HepG2 (cell line): ENCODE data around the gene MYO15A. TPM values are rescaled to one million over a fixed set of nuclear protein-coding genes. Genes with fewer than 3 reads are reported as not detected.
A peak's percentile ranks its signal among the peaks of the same experiment; 100 is the strongest.

ENCODE experiments used
- ATAC-seq: fragments of 200-7000 bp; cut with Tn5 transposase; 3 replicates; pipeline ENCODE4 v1.9.1; 2020; ENCODE audit warnings: mild to moderate bottlenecking, moderate library complexity
- BruUV-seq: library from RNA; stranded (reverse); fragments of 400-500 nt; replicated peaks from 2 replicates; lab custom pipeline; 2021; lab: Mats Ljungman, UMichigan
- CTCF ChIA-PET: fragments of 300-600 bp; formaldehyde crosslinking; extraction: SDS; loops from one replicate; lab custom pipeline; 2021; ENCODE audit warnings: low total read pairs, inconsistent platforms, low intra/inter-chr PET ratio; lab: Yijun Ruan, JAX
- POLR2A ChIA-PET: fragments of 350-600 bp; sonication (Branson Sonifier 250); formaldehyde crosslinking; loops from one replicate; lab custom pipeline; 2020; ENCODE audit warnings: antibody characterized with exemption, inconsistent platforms; lab: Yijun Ruan, JAX
- DNase-seq: peaks from one replicate; pipeline ENCODE4 v3.0.0-alpha.2; 2015; ENCODE audit warnings: low spot score
- FAIRE-seq: peaks from 3 replicates; lab custom pipeline; 2011; peaks lifted over from hg19 to GRCh38; lab: Jason Lieb, UNC
- H2AFZ ChIP-seq: one replicate; pipeline ENCODE4 v1.6.1; 2011; ENCODE audit warnings: low read length, inconsistent platforms
- H3K27ac ChIP-seq: fragments of 300-600 bp; 3 replicates; pipeline ENCODE4 v1.8.0; 2011; ENCODE audit warnings: mixed run types, mild to moderate bottlenecking, mixed read lengths, low read length, inconsistent platforms; ENCODE audit not compliant: insufficient read depth; ENCODE audit errors: extremely low read length
- H3K27me3 ChIP-seq, 2 experiments: fragments of 200-600 bp in 1 of 2; 2 replicates in 1 of 2; 3 replicates in 1 of 2; pipeline versions ENCODE4 v1.6.0 to v1.8.0; 2011; ENCODE audit warnings: low read length in 2 of 2, mild to moderate bottlenecking in 2 of 2, moderate library complexity in 2 of 2, inconsistent platforms in 1 of 2; ENCODE audit not compliant: insufficient read depth in 2 of 2, control insufficient read depth in 1 of 2
- H3K36me3 ChIP-seq, 2 experiments: fragments of 200-600 bp in 1 of 2; replicated peaks in 1 of 2; 2 replicates in 1 of 2; 3 replicates in 1 of 2; pipeline versions ENCODE4 v1.5.1 to v1.8.0; 2011; ENCODE audit warnings: low read length in 2 of 2, inconsistent platforms in 1 of 2; ENCODE audit not compliant: insufficient read depth in 2 of 2, control insufficient read depth in 1 of 2
- H3K4me1 ChIP-seq: 2 replicates; pipeline ENCODE4 v1.5.1; 2012; ENCODE audit warnings: low read length, inconsistent platforms; ENCODE audit not compliant: insufficient read depth
- H3K4me2 ChIP-seq: 2 replicates; pipeline ENCODE4 v1.6.0; 2011; ENCODE audit warnings: low read depth, low read length, inconsistent platforms
- H3K4me3 ChIP-seq, 3 experiments: fragments of 200-600 bp in 1 of 3; sonication (generic), shearing (Covaris generic) in 1 of 3; replicated peaks in 1 of 3; 2 replicates each; pipeline ENCODE4 v1.5.1; 2011 to 2016; ENCODE audit warnings: low read length in 3 of 3, inconsistent platforms in 2 of 3, low read depth in 2 of 3, mild to moderate bottlenecking in 2 of 3, control low read depth in 1 of 3, mixed read lengths in 1 of 3; ENCODE audit not compliant: insufficient read depth in 1 of 3
- H3K79me2 ChIP-seq: one replicate; pipeline ENCODE4 v1.6.1; 2011; ENCODE audit warnings: low read length, inconsistent platforms; ENCODE audit not compliant: insufficient read depth
- H3K9ac ChIP-seq: 2 replicates; pipeline ENCODE4 v1.6.0; 2011; ENCODE audit warnings: mild to moderate bottlenecking, low read depth, low read length, inconsistent platforms; ENCODE audit not compliant: insufficient read depth
- H3K9me3 ChIP-seq: 2 replicates; pipeline ENCODE4 v1.5.1; 2012; ENCODE audit warnings: mild to moderate bottlenecking, low read length
- H4K20me1 ChIP-seq: 2 replicates; pipeline ENCODE4 v1.6.0; 2011; ENCODE audit warnings: inconsistent platforms, mild to moderate bottlenecking, low read length, moderate library complexity; ENCODE audit not compliant: insufficient read depth
- ASH2L ChIP-seq: fragments of 300-600, 200-600 bp; sonication (generic); IDR thresholded peaks from 2 replicates; pipeline ENCODE4 v1.7.0; 2017; ENCODE audit warnings: low read depth, mild to moderate bottlenecking, moderate library complexity, mixed read lengths, low read length; ENCODE audit not compliant: insufficient read length
- DMAP1 ChIP-seq: IDR thresholded peaks from 2 replicates; pipeline ENCODE4 v1.6.1; 2016
- FOXA3 ChIP-seq: IDR thresholded peaks from 2 replicates; pipeline ENCODE4 v1.6.1; 2016; ENCODE audit warnings: missing genetic modification reagents, missing compliant biosample characterization
- FOXK2 ChIP-seq: fragments of 450-650 bp; IDR thresholded peaks from 2 replicates; pipeline ENCODE4 v1.6.1; 2016
- KAT8 ChIP-seq: IDR thresholded peaks from 2 replicates; pipeline ENCODE4 v1.6.1; 2016; ENCODE audit warnings: missing genetic modification reagents, missing compliant biosample characterization
- NFKB2 ChIP-seq: sonication (generic); formaldehyde crosslinking; IDR thresholded peaks from 2 replicates; pipeline ENCODE4 v1.4.0; 2020; ENCODE audit warnings: missing genetic modification reagents, borderline replicate concordance
- TBX2 ChIP-seq: sonication (generic); formaldehyde crosslinking; IDR thresholded peaks from 2 replicates; pipeline ENCODE4 v1.5.0; 2020; ENCODE audit warnings: missing genetic modification reagents, mild to moderate bottlenecking, borderline replicate concordance
- TFDP2 ChIP-seq: sonication (generic); formaldehyde crosslinking; IDR thresholded peaks from 2 replicates; pipeline ENCODE4 v1.4.0; 2020; ENCODE audit warnings: missing genetic modification reagents
- UBTF ChIP-seq: sonication (generic); formaldehyde crosslinking; IDR thresholded peaks from 2 replicates; pipeline ENCODE4 v1.4.0; 2020; ENCODE audit warnings: mild to moderate bottlenecking, missing genetic modification reagents
- XRCC5 ChIP-seq: fragments of 200-400 bp; formaldehyde crosslinking; optimal IDR thresholded peaks from 2 replicates; pipeline ENCODE3; 2017; ENCODE audit warnings: mild to moderate bottlenecking, low read length
- ZNF333 ChIP-seq: sonication (generic); formaldehyde crosslinking; IDR thresholded peaks from 2 replicates; pipeline ENCODE4 v1.4.0; 2020; ENCODE audit warnings: mild to moderate bottlenecking, missing genetic modification reagents, borderline replicate concordance
- ZNF362 ChIP-seq: sonication (generic); formaldehyde crosslinking; IDR thresholded peaks from 2 replicates; pipeline ENCODE4 v1.4.0; 2020; ENCODE audit warnings: missing genetic modification reagents, mild to moderate bottlenecking, borderline replicate concordance
- ZNF569 ChIP-seq: sonication (generic); formaldehyde crosslinking; IDR thresholded peaks from 2 replicates; pipeline ENCODE4 v1.5.0; 2020; ENCODE audit warnings: mild to moderate bottlenecking, missing genetic modification reagents, moderate library complexity, borderline replicate concordance
- WGBS: methylation state at CpG from one replicate; pipeline ENCODE4 v1.1.6; 2017; ENCODE audit warnings: low lambda C conversion rate; 5-methylcytosine and 5-hydroxymethylcytosine counted together
- in situ Hi-C: cut with HindIII; loops from 2 replicates; pipeline ENCODE4 v1.10.0; 2017; ENCODE audit warnings: low pct_unique_long_range_greater_than_20kb; ENCODE audit not compliant: extremely low pct_ligation_motif_present
- intact Hi-C: fragments of 100-400 bp; cut with micrococcal nuclease; formaldehyde crosslinking; loops from one replicate; pipeline ENCODE4 v1.10.0; 2022; ENCODE audit not compliant: unreplicated experiment
- polyA plus RNA-seq, 8 experiments: library from polyadenylated mRNA; depleted of rRNA in 3 of 8; stranded (reverse) in 7 of 8; unstranded in 1 of 8; fragments of >200 nt; fragmentation: Illumina TruSeq in 4 of 8; extraction: Trizol in 4 of 8; gene quantifications; 2 replicates each; pipeline versions ENCODE4 v1.2.1 to v1.2.3, GENCODE V29; 2011 to 2016; ENCODE audit warnings: low read depth in 4 of 8, missing spikeins in 1 of 8, mixed read lengths in 1 of 8; ENCODE audit not compliant: insufficient read depth in 1 of 8
- total RNA-seq, 5 experiments: library from RNA; depleted of rRNA; stranded (reverse); fragments of >200 nt; fragmentation: Illumina TruSeq; extraction: Trizol; gene quantifications; 2 replicates each; pipeline ENCODE4 v1.2.3, GENCODE V29; 2016; ENCODE audit warnings: low read depth in 1 of 5
- TF ChIP-seq, protein P1 (sequence below): sonication (generic); formaldehyde crosslinking; IDR thresholded peaks from 2 replicates; pipeline ENCODE4 v1.5.1; 2020; ENCODE audit warnings: mild to moderate bottlenecking, missing genetic modification reagents

The MYO15A gene
- total and polyA plus RNA-seq, 2 of the 13 experiments (the other 11 are each of a cell fraction or from before 2014, with no cell fraction given): 0.07 to 0.20 TPM

DNA sequence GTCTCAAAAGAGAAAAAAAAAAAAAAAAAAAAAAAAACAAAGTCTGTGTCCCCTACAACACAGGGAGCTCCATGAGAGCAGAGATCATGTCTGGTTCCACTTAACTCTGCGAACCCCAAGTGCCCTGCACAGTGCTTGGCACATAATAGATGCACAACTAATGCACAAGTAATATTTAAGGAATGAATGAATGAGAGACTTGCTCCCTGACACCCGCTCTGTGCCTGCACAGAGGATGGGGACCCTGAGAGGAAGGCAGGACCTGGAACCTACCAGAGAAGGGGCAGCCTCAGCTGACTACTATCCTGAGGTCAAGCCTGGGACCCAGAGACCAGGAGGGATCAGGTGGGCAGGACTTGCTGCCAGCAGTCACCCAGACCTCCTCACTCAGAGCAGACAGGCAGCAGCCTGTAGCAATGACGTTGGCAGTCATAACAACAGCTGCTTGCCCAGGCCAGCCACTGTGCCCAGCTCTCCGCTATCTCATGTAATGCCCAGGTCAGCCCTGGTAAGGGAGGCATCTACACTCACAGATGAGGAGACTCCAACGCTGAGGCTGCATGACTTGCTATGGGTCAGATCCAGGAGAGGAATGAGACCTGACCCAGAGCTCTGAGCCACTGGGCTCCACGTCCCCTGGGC lies 2.9 kb downstream of the MYO15A start (continued):
- TF ChIP-seq XRCC5 (no peak), FOXK2 (no peak), ZNF569 (CRISPR knock-in tag) (no peak)

DNA sequence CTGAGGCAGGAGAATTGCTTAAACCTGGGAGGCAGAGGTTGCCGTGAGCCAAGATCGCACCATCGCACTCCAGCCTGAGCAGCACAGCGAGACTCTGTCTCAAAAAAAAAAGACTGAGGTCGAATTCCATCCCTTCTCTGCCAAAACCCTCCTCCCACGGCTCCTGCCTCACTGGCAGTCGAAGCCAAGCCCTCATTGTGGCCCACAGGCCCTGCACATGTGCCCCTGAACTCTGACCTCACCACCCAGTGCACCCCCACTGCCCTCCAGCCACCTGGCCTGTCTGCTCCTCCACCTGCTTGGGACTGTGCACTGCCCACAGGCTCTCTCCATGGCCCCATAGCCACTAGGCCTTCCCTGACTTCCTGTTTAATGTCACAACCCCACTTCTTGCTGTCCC lies 7.0 kb downstream of the MYO15A start:
- H3K9ac ChIP-seq: no peak overlapping the region
- in situ Hi-C loops: loop anchor here (25.0 kb wide), 1 partner anchor 103 kb away; no protein-coding TSS in a partner anchor
- no TSS peak for BruUV-seq
- ATAC-seq (peak; percentile 19; the same call in 2 of the 3 replicates), FAIRE-seq (no peak), DNase-seq (no peak)
- intact Hi-C loops: no loop called here
- ChIA-PET POLR2A (no interaction called here), CTCF (no interaction called here)
- H3K27ac ChIP-seq: no peak overlapping the region
- 11% methylated on average over 5 of the region's 7 CpGs for WGBS
- H3K79me2 ChIP-seq: no peaks in the 10 kb centered on the region
- peaks cover 56% of the 10 kb centered on the region for H3K4me1 ChIP-seq
- H3K36me3 ChIP-seq: no peaks in the 10 kb centered on the region
- H3K9me3 ChIP-seq: peaks cover 7% of the 10 kb centered on the region
- no peak overlapping the region for H2AFZ ChIP-seq
- no peaks in the 10 kb centered on the region for H3K27me3 ChIP-seq
- H4K20me1 ChIP-seq: no peaks in the 10 kb centered on the region
- H3K4me2 ChIP-seq: peak overlapping the region; percentile 28; the same call in 1 of the 2 replicates
- no peak overlapping the region; a peak in 1 of 6 replicates for H3K4me3 ChIP-seq
- TF ChIP-seq ZNF333 (CRISPR knock-in tag) (no peak), TFDP2 (CRISPR knock-in tag) (0 out of 2 replicates have a peak, but pooled peaks have one; percentile 25), FOXA3 (0 out of 2 replicates have a peak, but pooled peaks have one; percentile 10), DMAP1 (CRISPR knock-in tag) (0 out of 2 replicates have a peak, but pooled peaks have one; percentile 33), ZNF362 (peak; percentile 67; the same call in 1 of the 2 replicates), TBX2 (CRISPR knock-in tag) (0 out of 2 replicates have a peak, but pooled peaks have one; percentile 25), UBTF (CRISPR knock-in tag) (0 out of 2 replicates have a peak, but pooled peaks have one; percentile 16), ASH2L (no peak), KAT8 (CRISPR knock-in tag) (0 out of 2 replicates have a peak, but pooled peaks have one; percentile 19), NFKB2 (0 out of 2 replicates have a peak, but pooled peaks have one; percentile 24)
- TF ChIP-seq, protein P1, sequence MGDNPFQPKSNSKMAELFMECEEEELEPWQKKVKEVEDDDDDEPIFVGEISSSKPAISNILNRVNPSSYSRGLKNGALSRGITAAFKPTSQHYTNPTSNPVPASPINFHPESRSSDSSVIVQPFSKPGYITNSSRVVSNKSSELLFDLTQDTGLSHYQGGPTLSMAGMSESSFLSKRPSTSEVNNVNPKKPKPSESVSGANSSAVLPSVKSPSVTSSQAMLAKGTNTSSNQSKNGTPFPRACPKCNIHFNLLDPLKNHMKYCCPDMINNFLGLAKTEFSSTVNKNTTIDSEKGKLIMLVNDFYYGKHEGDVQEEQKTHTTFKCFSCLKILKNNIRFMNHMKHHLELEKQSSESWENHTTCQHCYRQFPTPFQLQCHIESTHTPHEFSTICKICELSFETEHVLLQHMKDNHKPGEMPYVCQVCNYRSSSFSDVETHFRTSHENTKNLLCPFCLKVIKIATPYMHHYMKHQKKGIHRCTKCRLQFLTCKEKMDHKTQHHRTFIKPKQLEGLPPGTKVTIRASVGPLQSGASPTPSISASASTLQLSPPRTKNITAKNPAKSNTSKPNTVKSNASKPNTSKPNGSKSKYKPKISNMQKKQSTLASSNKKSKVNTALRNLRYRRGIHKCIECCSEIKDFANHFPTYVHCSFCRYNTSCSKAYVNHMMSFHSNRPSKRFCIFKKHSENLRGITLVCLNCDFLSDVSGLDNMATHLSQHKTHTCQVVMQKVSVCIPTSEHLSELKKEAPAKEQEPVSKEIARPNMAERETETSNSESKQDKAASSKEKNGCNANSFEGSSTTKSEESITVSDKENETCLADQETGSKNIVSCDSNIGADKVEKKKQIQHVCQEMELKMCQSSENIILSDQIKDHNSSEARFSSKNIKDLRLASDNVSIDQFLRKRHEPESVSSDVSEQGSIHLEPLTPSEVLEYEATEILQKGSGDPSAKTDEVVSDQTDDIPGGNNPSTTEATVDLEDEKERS (CRISPR knock-in tag): peak; percentile 52; the same call in 1 of the 2 replicates
